ENCODE data around the gene RREB1. TPM values are rescaled to one million over a fixed set of nuclear protein-coding genes. Genes with fewer than 3 reads are reported as not detected.

RREB1 gene
- polyA plus RNA-seq, 1 donor from 2014 or later = not detected

DNA sequence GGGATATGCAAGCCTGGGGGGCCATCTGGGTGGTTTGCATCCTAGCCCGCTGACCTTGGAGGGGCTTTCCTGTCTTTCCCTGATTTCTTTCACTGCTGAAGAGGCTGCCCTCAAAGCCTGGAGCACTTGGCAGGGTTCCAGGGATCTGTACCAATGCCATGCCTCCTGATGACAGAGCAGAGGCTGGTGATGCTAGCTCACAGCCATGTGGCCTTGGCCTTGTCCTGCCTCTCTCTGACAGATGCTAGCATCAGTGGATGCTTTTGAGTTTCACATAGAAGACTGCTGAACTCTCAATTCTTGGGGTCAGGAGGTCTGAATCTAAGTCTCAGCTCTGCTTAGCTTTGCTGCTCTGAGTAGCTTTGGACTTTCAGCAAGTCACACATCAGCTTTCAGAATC, 21.9 kb upstream of the RREB1 start:
- Histone ChIP-seq H3K27me3 (ENCODE audit: insufficient read depth, low read depth, low read length) (peaks cover 50% of the 10 kb centered on the region), H3K9ac (ENCODE audit: low read length) (no peak overlapping the region), H3K36me3 (ENCODE audit: insufficient read depth, low read length) (no peaks in the 10 kb centered on the region), H4K20me1 (ENCODE audit: insufficient read depth) (no peaks in the 10 kb centered on the region), H3K4me3 (ENCODE audit: low read length) (no peak overlapping the region), H3K4me2 (ENCODE audit: low read length) (no peak overlapping the region), H3K27ac (ENCODE audit: low read length) (no peak overlapping the region), H3K79me2 (replicated peaks; ENCODE audit: insufficient read depth, low read length) (no peaks in the 10 kb centered on the region), H3F3A (ENCODE audit: insufficient read depth, low read length, poor library complexity, severe bottlenecking) (no peaks in the 10 kb centered on the region), H2AFZ (ENCODE audit: low read depth, low read length) (no peak overlapping the region), H3K9me3 (ENCODE audit: low read length) (no peaks in the 10 kb centered on the region), H3K9me2 (ENCODE audit: insufficient read depth, low read length) (no peaks in the 10 kb centered on the region)
- TF ChIP-seq MXI1 (conservative IDR thresholded peaks at IDR 0.05; ENCODE audit: poor library complexity, severe bottlenecking) (no peak), TAF1 (IDR thresholded peaks at IDR 0.05; ENCODE audit: low read depth) (no peak), POLR2AphosphoS5 (IDR thresholded peaks at IDR 0.05) (no peak), EP300 (conservative IDR thresholded peaks at IDR 0.05; ENCODE audit: poor library complexity, severe bottlenecking) (no peak), RAD21 (conservative IDR thresholded peaks at IDR 0.05) (no peak), EZH2 (IDR thresholded peaks at IDR 0.05; ENCODE audit: borderline replicate concordance, insufficient read depth, low read length, poor library complexity, severe bottlenecking) (no peak), SMC3 (conservative IDR thresholded peaks at IDR 0.05; ENCODE audit: poor library complexity) (no peak)
- TF ChIP-seq, protein P1, sequence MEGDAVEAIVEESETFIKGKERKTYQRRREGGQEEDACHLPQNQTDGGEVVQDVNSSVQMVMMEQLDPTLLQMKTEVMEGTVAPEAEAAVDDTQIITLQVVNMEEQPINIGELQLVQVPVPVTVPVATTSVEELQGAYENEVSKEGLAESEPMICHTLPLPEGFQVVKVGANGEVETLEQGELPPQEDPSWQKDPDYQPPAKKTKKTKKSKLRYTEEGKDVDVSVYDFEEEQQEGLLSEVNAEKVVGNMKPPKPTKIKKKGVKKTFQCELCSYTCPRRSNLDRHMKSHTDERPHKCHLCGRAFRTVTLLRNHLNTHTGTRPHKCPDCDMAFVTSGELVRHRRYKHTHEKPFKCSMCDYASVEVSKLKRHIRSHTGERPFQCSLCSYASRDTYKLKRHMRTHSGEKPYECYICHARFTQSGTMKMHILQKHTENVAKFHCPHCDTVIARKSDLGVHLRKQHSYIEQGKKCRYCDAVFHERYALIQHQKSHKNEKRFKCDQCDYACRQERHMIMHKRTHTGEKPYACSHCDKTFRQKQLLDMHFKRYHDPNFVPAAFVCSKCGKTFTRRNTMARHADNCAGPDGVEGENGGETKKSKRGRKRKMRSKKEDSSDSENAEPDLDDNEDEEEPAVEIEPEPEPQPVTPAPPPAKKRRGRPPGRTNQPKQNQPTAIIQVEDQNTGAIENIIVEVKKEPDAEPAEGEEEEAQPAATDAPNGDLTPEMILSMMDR (IDR thresholded peaks at IDR 0.05; ENCODE audit: poor library complexity, severe bottlenecking) = no peak
- TF ChIP-seq, protein P2, sequence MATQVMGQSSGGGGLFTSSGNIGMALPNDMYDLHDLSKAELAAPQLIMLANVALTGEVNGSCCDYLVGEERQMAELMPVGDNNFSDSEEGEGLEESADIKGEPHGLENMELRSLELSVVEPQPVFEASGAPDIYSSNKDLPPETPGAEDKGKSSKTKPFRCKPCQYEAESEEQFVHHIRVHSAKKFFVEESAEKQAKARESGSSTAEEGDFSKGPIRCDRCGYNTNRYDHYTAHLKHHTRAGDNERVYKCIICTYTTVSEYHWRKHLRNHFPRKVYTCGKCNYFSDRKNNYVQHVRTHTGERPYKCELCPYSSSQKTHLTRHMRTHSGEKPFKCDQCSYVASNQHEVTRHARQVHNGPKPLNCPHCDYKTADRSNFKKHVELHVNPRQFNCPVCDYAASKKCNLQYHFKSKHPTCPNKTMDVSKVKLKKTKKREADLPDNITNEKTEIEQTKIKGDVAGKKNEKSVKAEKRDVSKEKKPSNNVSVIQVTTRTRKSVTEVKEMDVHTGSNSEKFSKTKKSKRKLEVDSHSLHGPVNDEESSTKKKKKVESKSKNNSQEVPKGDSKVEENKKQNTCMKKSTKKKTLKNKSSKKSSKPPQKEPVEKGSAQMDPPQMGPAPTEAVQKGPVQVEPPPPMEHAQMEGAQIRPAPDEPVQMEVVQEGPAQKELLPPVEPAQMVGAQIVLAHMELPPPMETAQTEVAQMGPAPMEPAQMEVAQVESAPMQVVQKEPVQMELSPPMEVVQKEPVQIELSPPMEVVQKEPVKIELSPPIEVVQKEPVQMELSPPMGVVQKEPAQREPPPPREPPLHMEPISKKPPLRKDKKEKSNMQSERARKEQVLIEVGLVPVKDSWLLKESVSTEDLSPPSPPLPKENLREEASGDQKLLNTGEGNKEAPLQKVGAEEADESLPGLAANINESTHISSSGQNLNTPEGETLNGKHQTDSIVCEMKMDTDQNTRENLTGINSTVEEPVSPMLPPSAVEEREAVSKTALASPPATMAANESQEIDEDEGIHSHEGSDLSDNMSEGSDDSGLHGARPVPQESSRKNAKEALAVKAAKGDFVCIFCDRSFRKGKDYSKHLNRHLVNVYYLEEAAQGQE (IDR thresholded peaks at IDR 0.05; ENCODE audit: borderline replicate concordance) = no peak

DNA sequence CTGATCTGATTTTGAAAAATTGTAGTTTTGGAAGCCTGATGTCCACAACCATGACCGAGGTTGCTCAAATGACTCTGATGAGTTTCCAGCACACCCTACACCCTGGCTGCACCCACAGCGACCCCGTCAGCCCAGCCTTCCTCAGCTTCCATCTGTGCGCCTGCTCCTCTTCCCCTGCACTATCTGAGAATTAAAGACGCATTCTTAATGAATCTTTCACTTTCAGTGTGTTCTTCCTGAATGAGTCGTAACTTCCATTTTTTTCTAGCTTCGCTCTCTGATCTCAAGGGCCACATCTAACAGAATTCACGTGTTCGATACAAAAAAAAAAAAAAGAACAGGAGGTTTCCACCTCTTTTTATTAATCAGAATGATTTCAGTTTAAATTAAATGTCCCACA, 21.3 kb upstream of the RREB1 start:
- H3K27me3 ChIP-seq (ENCODE audit: insufficient read depth, low read depth, low read length) = peaks cover 50% of the 10 kb centered on the region
- no peak overlapping the region for H3K27ac ChIP-seq (ENCODE audit: low read length)
- H3F3A ChIP-seq (ENCODE audit: insufficient read depth, low read length, poor library complexity, severe bottlenecking) = no peaks in the 10 kb centered on the region
- no peak overlapping the region for H3K4me2 ChIP-seq (ENCODE audit: low read length)
- no peak for TF ChIP-seq SMC3 (conservative IDR thresholded peaks at IDR 0.05; ENCODE audit: poor library complexity)
- TF ChIP-seq TAF1 (IDR thresholded peaks at IDR 0.05; ENCODE audit: low read depth) = no peak
- TF ChIP-seq RAD21 (conservative IDR thresholded peaks at IDR 0.05) = no peak
- TF ChIP-seq EZH2 (IDR thresholded peaks at IDR 0.05; ENCODE audit: borderline replicate concordance, insufficient read depth, low read length, poor library complexity, severe bottlenecking) = no peak
- no peak for TF ChIP-seq MXI1 (conservative IDR thresholded peaks at IDR 0.05; ENCODE audit: poor library complexity, severe bottlenecking)
- no peak for TF ChIP-seq EP300 (conservative IDR thresholded peaks at IDR 0.05; ENCODE audit: poor library complexity, severe bottlenecking)
- TF ChIP-seq, protein P2 (IDR thresholded peaks at IDR 0.05; ENCODE audit: borderline replicate concordance) = no peak
- TF ChIP-seq POLR2AphosphoS5 (IDR thresholded peaks at IDR 0.05) = no peak
- TF ChIP-seq, protein P1 (IDR thresholded peaks at IDR 0.05; ENCODE audit: poor library complexity, severe bottlenecking) = no peak
- no peak overlapping the region for H2AFZ ChIP-seq (ENCODE audit: low read depth, low read length)
- no peaks in the 10 kb centered on the region for H3K79me2 ChIP-seq (replicated peaks; ENCODE audit: insufficient read depth, low read length)
- H3K9me3 ChIP-seq (ENCODE audit: low read length) = no peaks in the 10 kb centered on the region
- H3K9ac ChIP-seq (ENCODE audit: low read length) = no peak overlapping the region
- no peak overlapping the region for H3K4me3 ChIP-seq (ENCODE audit: low read length)
- H3K9me2 ChIP-seq (ENCODE audit: insufficient read depth, low read length) = no peaks in the 10 kb centered on the region
- H3K36me3 ChIP-seq (ENCODE audit: insufficient read depth, low read length) = no peaks in the 10 kb centered on the region
- H4K20me1 ChIP-seq (ENCODE audit: insufficient read depth) = no peaks in the 10 kb centered on the region
